Calu3 (cell line): ENCODE results near the gene CDADC1. TPM values are rescaled to one million over a fixed set of nuclear protein-coding genes. Genes with fewer than 3 reads are reported as not detected.
A peak's percentile ranks its signal among the peaks of the same experiment; 100 is the strongest.

Experiments used
- BruUV-seq: library from RNA; stranded (reverse); fragments of 400-500 nt; replicated peaks from 2 replicates; lab custom pipeline; 2021; lab: Mats Ljungman, UMichigan
- CTCF ChIA-PET: fragments of 300-600 bp; sonication (Branson Sonifier 250); formaldehyde crosslinking; loops from one replicate; lab custom pipeline; 2022; ENCODE audit warnings: antibody characterized with exemption; lab: Charles Lee
- DNase-seq: peaks from one replicate; pipeline ENCODE4 v3.0.0; 2022
- H3K27ac Mint-ChIP-seq: one replicate; pipeline ENCODE4 v1.8.0; 2022; ENCODE audit warnings: mixed read lengths; ENCODE audit not compliant: unreplicated experiment
- H3K27me3 Mint-ChIP-seq: one replicate; pipeline ENCODE4 v1.8.0; 2022; ENCODE audit warnings: mixed read lengths; ENCODE audit not compliant: unreplicated experiment
- H3K36me3 Mint-ChIP-seq: one replicate; pipeline ENCODE4 v1.8.0; 2022; ENCODE audit warnings: mild to moderate bottlenecking, moderate library complexity, mixed read lengths; ENCODE audit not compliant: insufficient read depth, unreplicated experiment
- H3K4me1 Mint-ChIP-seq: one replicate; pipeline ENCODE4 v1.8.0; 2022; ENCODE audit warnings: mild to moderate bottlenecking, low read depth, mixed read lengths; ENCODE audit not compliant: unreplicated experiment
- H3K4me3 Mint-ChIP-seq: one replicate; pipeline ENCODE4 v1.8.0; 2022; ENCODE audit warnings: mild to moderate bottlenecking, low read depth, moderate library complexity, mixed read lengths; ENCODE audit not compliant: unreplicated experiment
- H3K9me3 Mint-ChIP-seq: one replicate; pipeline ENCODE4 v1.8.0; 2022; ENCODE audit warnings: low read depth, mixed read lengths; ENCODE audit not compliant: unreplicated experiment
- CTCF ChIP-seq: fragments of 200-600 bp; IDR thresholded peaks from one replicate; pipeline ENCODE4 v1.8.0; 2022; ENCODE audit warnings: antibody characterized with exemption; ENCODE audit not compliant: unreplicated experiment
- intact Hi-C: fragments of 100-400 bp; cut with micrococcal nuclease; formaldehyde crosslinking; loops from one replicate; pipeline ENCODE4 v1.10.0; 2022; ENCODE audit not compliant: unreplicated experiment
- total RNA-seq: library from RNA; stranded (reverse); gene quantifications from 2 replicates; pipeline ENCODE4 v1.2.3, GENCODE V29; 2022

The CDADC1 gene
- total RNA-seq, 1 experiment from 2014 or later, result 6.4 TPM

GRCh38 chr13:49220036-49220855 is 27.5 kb upstream of the CDADC1 start, which contains the start of gene MLNR:
Gene MLNR (plus strand): TSS chr13:49220338. CDS start chr13:49220338, 0 bp downstream.
- Mint-ChIP-seq H3K9me3 (no peaks in the 10 kb centered on the region), H3K27me3 (peaks cover 21% of the 10 kb centered on the region), H3K36me3 (peaks cover 4% of the 10 kb centered on the region), H3K4me1 (no peaks in the 10 kb centered on the region), H3K4me3 (peak within 1 kb of the TSS; percentile 61), H3K27ac (no peak within 1 kb of the TSS)
- intact Hi-C loops, result no loop called here
- BruUV-seq, result no TSS peak
- peak; percentile 39 for TF ChIP-seq CTCF
- peak; percentile 62 for DNase-seq
- CTCF ChIA-PET, result no interaction called here

GRCh38 chr13:49220856-49221589 is 26.7 kb upstream of the CDADC1 start:
- peak overlapping the region; percentile 61 for H3K4me3 Mint-ChIP-seq
- CTCF ChIA-PET, result no interaction called here
- H3K27me3 Mint-ChIP-seq, result peaks cover 21% of the 10 kb centered on the region
- no TSS peak for BruUV-seq
- H3K9me3 Mint-ChIP-seq, result no peaks in the 10 kb centered on the region
- peaks cover 4% of the 10 kb centered on the region for H3K36me3 Mint-ChIP-seq
- no peak for TF ChIP-seq CTCF
- intact Hi-C loops, result no loop called here
- H3K27ac Mint-ChIP-seq, result no peak overlapping the region
- DNase-seq, result no peak
- H3K4me1 Mint-ChIP-seq, result no peaks in the 10 kb centered on the region

- H3K9me3 Mint-ChIP-seq, result no peaks in the 10 kb centered on the region
- H3K36me3 Mint-ChIP-seq, result peaks cover 4% of the 10 kb centered on the region
- intact Hi-C loops, result no loop called here
- no peak for DNase-seq
- H3K27ac Mint-ChIP-seq, result no peak overlapping the region
- no peaks in the 10 kb centered on the region for H3K4me1 Mint-ChIP-seq
- CTCF ChIA-PET, result no interaction called here
- no TSS peak for BruUV-seq
- H3K27me3 Mint-ChIP-seq, result peaks cover 21% of the 10 kb centered on the region
- peak overlapping the region; percentile 61 for H3K4me3 Mint-ChIP-seq
- TF ChIP-seq CTCF, result no peak
Observed at GRCh38 chr13:49221590-49221965, 26.1 kb upstream of the CDADC1 start.

GRCh38 chr13:49225223-49226042 is 22.3 kb upstream of the CDADC1 start:
- no TSS peak for BruUV-seq
- H3K27me3 Mint-ChIP-seq, result no peaks in the 10 kb centered on the region
- TF ChIP-seq CTCF, result no peak
- no peaks in the 10 kb centered on the region for H3K36me3 Mint-ChIP-seq
- intact Hi-C loops, result no loop called here
- H3K27ac Mint-ChIP-seq, result no peak overlapping the region
- no peaks in the 10 kb centered on the region for H3K9me3 Mint-ChIP-seq
- CTCF ChIA-PET, result interaction anchor here (0.6 kb wide), 1 partner anchor 39 kb away, joined by 3 read pairs; no protein-coding TSS in a partner anchor
- no peak for DNase-seq
- H3K4me3 Mint-ChIP-seq, result no peak overlapping the region
- no peaks in the 10 kb centered on the region for H3K4me1 Mint-ChIP-seq
